Stimulated activated CD8-positive, alpha-beta memory T cell treated with anti-CD3 and anti-CD28 coated beads, Interleukin-7, amount 100 ng/mL, for 4 hours (primary cell): ENCODE measurements around the gene VWF.

Experiments used
- DNase-seq, 2 donors: peaks; one replicate each; pipeline ENCODE4 v3.0.0-alpha.2; 2020; ENCODE audit warnings: low read depth in 2 of 2

VWF gene

DNA sequence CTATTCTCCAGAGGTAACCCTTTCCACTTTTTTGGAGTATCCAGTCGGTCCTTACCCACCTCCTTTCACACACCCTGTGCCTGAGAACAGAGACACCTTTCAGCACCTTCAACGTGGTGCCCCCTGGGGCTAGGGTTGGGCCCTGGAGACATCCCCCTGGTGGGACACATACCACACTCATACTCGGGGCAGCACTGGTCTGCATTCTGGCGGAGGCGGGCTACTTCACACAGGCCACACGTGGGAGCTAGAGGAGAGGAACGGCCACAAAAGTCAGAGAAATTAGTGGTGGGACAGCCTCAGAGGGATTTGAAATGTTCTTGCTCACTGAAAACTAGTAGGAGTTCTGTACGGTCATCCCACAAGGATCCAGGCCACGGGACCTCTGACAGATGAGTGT is 139.6 kb downstream of the VWF start:
- no peak for DNase-seq

GRCh38 chr12:5982106-5982505 is 142.4 kb downstream of the VWF start:
- DNase-seq = no peak

DNA sequence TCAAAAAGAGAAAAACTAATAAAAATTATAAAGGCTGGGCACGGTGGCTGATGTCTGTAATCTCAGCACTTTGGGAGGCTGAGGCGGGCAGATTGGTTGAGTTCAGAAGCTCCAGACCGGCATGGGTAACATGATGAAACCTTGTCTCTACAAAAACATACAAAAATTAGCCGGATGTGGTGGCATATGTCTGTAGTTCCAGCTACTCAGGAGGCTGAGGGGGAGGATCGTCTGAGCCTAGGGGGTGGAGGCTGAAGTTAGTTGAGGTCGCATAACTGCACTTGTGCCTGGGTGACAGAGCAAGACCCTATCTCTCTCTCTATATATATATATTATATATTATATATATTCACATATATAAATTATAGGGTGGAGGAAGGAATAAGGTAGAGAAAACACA is 146.9 kb downstream of the VWF start:
- no peak for DNase-seq

DNA sequence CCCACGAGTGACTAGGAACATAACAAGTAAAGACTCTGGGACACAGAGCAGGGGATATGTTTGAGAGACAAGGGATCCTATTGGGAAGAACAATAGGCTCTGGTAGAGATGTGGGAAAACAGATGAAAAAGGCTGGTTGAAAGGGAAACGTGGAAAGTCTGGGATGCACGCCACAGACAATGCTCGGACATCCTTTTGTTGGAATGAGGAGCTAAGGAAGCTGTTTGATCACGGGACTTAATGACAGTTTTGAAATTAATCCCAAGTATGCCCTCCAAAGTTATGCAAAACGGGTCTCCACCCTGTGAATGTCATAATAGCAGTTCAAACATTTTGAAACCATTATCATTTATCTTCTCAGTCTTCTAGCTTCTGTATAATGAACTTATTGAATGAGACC is 147.8 kb downstream of the VWF start:
- no peak for DNase-seq

DNA sequence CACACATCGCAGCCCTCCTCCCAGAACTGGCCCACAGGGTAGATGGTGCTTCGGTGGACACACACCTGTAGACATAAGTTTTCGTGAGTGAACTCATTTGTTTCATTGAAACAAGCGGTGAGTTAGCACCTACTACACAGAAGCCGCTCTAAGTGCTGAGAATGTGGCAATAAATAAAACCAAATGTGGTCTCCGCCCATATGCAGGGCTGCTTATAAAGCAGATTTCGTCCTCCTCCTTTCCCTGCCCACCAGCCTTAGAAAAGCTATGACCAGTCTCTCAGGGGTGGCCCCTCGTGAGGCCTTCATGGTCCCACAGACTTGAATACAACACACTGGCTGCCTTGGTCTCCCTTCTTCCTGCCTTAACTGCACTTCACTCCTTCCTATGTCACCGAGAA is 148.3 kb downstream of the VWF start:
- no peak for DNase-seq

DNA sequence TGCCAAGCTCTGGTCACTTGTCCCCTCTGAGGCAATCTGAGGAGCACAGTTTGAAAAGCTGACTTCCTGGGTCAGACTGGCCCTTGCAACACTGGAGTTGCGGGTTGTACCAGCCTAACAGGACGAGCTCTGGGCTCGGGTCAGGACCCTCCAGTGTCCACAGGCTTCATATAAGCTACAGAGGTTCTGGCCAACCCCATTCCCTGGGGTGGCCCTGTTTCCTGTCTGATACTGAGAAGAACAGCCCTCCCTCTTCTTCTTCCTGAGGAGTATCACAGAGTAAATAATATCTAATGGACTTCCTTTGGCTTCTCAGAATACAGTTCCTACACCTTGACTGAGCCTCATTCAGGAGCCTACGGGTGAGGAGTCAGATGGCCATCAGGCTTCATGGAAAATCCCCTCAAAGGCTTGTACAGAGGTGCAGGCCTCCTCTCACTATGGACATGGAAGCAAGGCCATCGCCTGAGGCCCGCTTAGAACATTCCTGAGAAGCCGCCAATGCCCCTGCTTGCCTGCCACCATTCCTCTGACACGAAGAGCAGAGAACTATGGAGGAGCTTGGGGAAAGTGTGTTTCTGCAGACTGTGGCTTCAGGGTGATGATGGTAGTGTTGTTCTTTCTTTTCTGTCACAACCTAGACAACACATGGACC is 150.9 kb downstream of the VWF start:
- no peak for DNase-seq

GRCh38 chr12:5972387-5972786 is 152.1 kb downstream of the VWF start:
- DNase-seq = no peak

- DNase-seq = no peak
Observed at GRCh38 chr12:5971194-5971850, 153.1 kb downstream of the VWF start.

DNA sequence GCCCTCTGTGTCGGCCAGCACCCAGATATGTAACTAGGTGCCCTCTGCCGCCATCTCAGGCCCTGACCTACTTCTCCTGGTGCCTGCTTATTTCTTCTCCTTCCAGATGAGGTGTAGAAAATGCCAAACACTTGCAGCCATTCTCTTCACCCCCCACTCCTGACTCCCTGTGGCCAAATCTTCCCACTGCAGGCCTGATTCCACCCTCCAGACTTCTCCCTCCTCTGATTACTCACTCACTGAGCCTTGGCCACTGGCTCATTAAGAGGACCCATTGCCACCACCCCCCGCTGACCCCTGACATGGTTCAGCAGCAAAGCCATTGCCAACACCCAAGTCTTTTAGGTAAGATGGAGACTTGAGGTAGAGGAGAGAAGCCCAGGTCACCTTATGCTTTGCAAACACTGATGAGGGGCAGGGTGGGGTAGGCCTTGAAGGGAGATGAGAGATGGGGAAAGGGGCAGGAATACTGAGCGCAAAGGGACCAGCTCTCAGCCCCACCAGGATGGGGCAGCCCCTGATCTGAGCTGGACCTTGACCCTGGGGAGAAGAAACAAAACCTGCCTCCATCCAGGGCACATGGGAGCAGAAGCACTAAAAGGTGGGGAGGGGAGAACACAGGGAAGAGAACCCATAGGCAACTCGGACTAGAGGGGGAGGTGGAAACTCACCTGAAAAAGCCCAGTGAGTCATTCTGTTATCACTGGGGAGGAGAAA is 154.3 kb downstream of the VWF start:
- no peak for DNase-seq

DNA sequence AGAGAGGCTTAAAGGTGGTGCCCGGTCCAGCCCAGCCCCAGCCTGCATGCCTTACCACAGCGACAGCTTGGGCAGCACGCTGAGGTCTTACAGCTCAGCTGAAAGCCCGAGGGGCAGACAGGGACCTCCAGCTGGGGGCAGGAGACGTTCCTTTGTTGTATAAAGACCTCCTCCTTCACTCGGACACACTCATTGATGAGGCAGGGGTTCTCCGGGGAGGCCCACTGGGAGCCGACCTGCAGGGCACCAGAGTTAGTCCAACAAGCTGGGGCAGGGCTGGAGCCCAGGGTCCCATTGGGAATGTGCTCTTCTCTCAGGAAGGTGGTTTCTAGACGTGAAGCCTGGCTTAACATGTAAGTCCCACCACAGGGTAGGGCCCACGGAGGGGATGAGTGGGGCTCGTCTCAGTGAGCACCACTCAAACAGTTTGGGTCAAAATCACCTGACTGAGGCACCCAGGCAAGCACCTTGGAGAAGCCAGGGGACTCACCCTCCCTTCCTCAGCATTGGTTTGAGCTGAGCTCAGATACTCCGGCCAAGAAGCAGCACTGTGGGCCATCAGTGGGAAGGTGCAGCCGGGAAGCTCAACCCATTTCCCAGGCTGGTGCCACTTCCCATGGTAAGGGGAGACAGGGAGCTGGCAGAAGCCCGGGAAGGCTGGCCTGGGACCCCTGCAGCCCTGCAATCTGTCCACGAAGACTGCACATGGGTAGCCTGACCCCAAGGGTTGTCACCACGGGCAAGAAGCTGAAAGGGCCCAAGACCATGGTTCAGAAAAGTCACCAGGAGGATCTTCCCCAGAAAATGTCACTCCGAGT is 155.1 kb downstream of the VWF start:
- no peak for DNase-seq

- DNase-seq = no peak
Observed at GRCh38 chr12:5967645-5968415, 156.6 kb downstream of the VWF start.

DNA sequence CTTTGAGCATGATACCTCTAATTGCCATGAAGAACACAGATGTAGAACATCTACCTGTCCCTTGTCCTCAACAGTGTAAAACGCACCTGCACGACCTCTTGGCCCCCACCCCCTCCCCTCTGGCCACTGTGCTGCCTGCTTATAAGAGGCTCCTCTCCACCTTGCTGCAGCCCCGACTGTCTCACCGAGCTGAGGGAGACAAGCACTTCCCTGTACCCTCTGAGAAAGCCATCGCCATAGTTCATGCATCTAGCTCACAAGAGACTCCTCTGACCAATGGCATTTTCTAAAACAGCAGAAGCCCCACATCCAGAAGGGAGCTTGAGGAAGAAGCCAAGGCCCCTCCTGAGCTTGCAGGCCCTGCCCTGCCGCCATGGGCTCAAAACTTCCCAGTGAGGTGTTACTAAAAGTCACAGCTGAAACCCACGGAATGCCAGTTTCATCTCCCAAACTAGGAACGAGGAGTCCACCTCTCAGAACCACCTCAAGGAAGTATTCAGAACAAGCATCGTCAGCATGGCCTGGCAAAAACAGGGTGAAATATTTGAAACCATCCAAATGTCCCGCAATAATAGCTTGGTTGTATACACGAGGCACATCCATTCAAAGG is 157.9 kb downstream of the VWF start:
- no peak for DNase-seq

DNA sequence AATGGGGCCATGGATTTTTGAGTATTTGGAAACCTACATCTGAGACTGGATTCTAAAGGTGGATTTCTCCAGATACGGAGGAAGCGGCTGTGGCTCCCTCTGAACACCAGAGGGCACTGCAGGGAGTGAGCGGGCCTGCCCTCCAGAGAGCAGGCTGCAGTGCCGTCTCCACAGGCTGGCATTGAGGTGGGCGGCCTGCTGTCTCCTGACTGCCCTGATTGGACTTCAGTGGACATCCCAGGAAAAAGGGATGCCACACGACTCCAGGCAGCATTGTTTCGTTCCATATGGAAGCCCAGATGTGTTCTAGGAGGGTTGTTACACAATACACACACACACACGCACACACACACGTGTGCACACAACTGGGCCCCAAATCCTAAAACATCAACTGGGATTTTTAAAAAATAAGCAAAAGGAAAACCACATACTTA is 158.5 kb downstream of the VWF start:
- peak in 1 of 2 donors; percentile 22 for DNase-seq

- DNase-seq = no peak
Observed at GRCh38 chr12:5964913-5965900, 159.3 kb downstream of the VWF start.

DNA sequence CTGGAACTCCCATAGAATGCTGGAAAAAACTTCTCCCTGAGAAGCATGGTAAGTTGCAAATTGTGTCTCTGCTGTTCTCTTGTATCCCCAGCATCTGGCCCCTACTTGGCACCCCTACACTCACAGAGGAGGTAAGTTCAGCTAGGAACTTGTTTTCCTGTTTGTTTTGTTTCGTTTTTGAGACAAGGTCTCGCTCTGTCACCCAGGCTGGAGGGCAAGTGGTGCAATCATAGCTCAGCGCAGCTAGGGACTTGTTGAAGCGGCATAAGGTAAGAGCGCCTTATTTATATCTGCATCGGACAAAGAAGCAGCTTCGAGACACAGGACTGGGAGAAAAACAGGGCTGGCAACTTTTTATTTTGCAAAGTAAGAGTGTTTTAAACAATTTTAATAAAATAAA is 161.0 kb downstream of the VWF start:
- DNase-seq = no peak

DNA sequence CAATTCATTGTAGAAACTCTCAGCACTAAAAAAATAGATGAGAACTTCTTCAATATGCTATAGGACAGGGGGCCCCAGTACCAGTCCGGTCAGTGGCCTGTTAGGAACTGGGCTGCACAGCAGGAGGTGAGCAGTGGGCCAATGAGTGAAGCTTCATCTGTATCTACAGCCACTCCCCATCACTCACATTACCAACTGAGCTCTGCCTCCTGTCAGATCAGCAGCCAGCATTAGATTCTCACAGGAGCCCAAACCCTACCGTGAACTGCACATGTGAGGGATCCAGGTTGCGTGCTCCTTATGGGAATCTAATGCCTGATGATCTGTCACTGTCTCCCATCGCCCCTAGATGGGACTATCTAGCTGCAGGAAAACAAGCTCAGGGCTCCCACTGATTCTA is 163.7 kb downstream of the VWF start:
- no peak for DNase-seq

DNA sequence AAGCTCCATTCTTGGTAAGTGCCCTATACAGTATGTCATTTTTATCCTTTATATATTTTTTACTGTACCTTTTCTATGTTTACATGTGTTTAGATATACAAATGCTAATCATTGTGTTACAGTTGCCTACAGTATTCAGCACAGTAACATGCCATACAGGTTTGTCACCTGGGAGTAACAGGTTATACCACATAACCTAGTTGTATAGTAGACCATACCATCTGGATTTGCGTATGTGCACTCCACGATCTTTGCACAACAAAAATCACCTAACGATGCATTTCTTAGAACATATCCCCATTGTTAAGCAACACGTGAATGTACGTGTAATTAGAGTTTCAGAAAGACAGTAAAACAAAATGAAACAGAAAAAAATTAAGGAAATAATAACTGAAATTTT is 167.5 kb downstream of the VWF start:
- no peak for DNase-seq

- no peak for DNase-seq
Observed at GRCh38 chr12:5954661-5955060, 169.8 kb downstream of the VWF start.

GRCh38 chr12:5953835-5954586 is 170.5 kb downstream of the VWF start:
- no peak for DNase-seq
